LNCaP clone FGC (cell line): ENCODE results near the gene STK39.

Experiments
- DNase-seq: peaks from one replicate; pipeline ENCODE4 v3.0.0-alpha.2; 2011; ENCODE audit warnings: low read depth
- H3K4me3 ChIP-seq: 2 replicates; pipeline ENCODE4 v1.5.1; 2011; ENCODE audit warnings: mild to moderate bottlenecking, low read depth, low read length, control low read depth
- CTCF ChIP-seq: IDR thresholded peaks from 2 replicates; pipeline ENCODE4 v1.5.1; 2012; ENCODE audit warnings: mild to moderate bottlenecking; ENCODE audit not compliant: control insufficient read depth, insufficient read depth; ENCODE audit errors: extremely low read depth

Gene STK39

GRCh38 chr2:167954495-167954894 is 292.9 kb downstream of the STK39 start:
- no peak for TF ChIP-seq CTCF
- no peak for DNase-seq
- no peak overlapping the region for H3K4me3 ChIP-seq

GRCh38 chr2:167953776-167954175 is 293.6 kb downstream of the STK39 start:
- H3K4me3 ChIP-seq: no peak overlapping the region
- DNase-seq: no peak
- TF ChIP-seq CTCF: no peak

GRCh38 chr2:167950571-167950970 is 296.8 kb downstream of the STK39 start:
- TF ChIP-seq CTCF: no peak
- DNase-seq: no peak
- H3K4me3 ChIP-seq: no peak overlapping the region

- TF ChIP-seq CTCF: no peak
- DNase-seq: no peak
- no peak overlapping the region for H3K4me3 ChIP-seq
These were observed 301.0 kb downstream of the STK39 start for GRCh38 chr2:167946441-167946841.

GRCh38 chr2:167945660-167946368 is 301.6 kb downstream of the STK39 start:
- DNase-seq: no peak
- no peak for TF ChIP-seq CTCF
- H3K4me3 ChIP-seq: no peak overlapping the region

GRCh38 chr2:167944825-167945659 is 302.4 kb downstream of the STK39 start:
- DNase-seq: no peak
- H3K4me3 ChIP-seq: no peak overlapping the region
- no peak for TF ChIP-seq CTCF
